ENCODE data around the gene TTC38.

Gene TTC38

GRCh38 chr22:46267431-46268279, at the start of gene TTC38:
Gene TTC38, plus strand, starts transcription at chr22:46268008. Its CDS starts 32 bp downstream, at chr22:46268040.
- Histone ChIP-seq H3K4me1 (ENCODE audit: control insufficient read depth, low read depth, low read length) (no peaks in the 10 kb centered on the region), H3K27ac (ENCODE audit: low read length) (no peak within 1 kb of the TSS), H3K9me3 (ENCODE audit: control insufficient read depth, low read depth, low read length) (no peaks in the 10 kb centered on the region), H3K27me3 (ENCODE audit: control insufficient read depth, insufficient read depth, low read length) (peaks cover 31% of the 10 kb centered on the region), H3K9ac (ENCODE audit: low read length) (peak within 1 kb of the TSS; percentile 59), H3K36me3 (ENCODE audit: control insufficient read depth, low read depth, low read length) (peaks cover 4% of the 10 kb centered on the region), H3K4me3 (ENCODE audit: low read length) (peak within 1 kb of the TSS; percentile 75)

- no peaks in the 10 kb centered on the region for H3K9me3 ChIP-seq (ENCODE audit: control insufficient read depth, low read depth, low read length)
- no peak overlapping the region for H3K4me3 ChIP-seq (ENCODE audit: low read length)
- no peaks in the 10 kb centered on the region for H3K4me1 ChIP-seq (ENCODE audit: control insufficient read depth, low read depth, low read length)
- no peak overlapping the region for H3K9ac ChIP-seq (ENCODE audit: low read length)
- no peaks in the 10 kb centered on the region for H3K27me3 ChIP-seq (ENCODE audit: control insufficient read depth, insufficient read depth, low read length)
- H3K36me3 ChIP-seq (ENCODE audit: control insufficient read depth, low read depth, low read length) = no peaks in the 10 kb centered on the region
- no peak overlapping the region for H3K27ac ChIP-seq (ENCODE audit: low read length)
These were observed 48.2 kb upstream of the TTC38 start for GRCh38 chr22:46219636-46220035.

- H3K9ac ChIP-seq (ENCODE audit: low read length) = no peak overlapping the region
- H3K4me3 ChIP-seq (ENCODE audit: low read length) = no peak overlapping the region
- H3K27ac ChIP-seq (ENCODE audit: low read length) = no peak overlapping the region
- H3K36me3 ChIP-seq (ENCODE audit: control insufficient read depth, low read depth, low read length) = no peaks in the 10 kb centered on the region
- no peaks in the 10 kb centered on the region for H3K9me3 ChIP-seq (ENCODE audit: control insufficient read depth, low read depth, low read length)
- H3K27me3 ChIP-seq (ENCODE audit: control insufficient read depth, insufficient read depth, low read length) = no peaks in the 10 kb centered on the region
- no peaks in the 10 kb centered on the region for H3K4me1 ChIP-seq (ENCODE audit: control insufficient read depth, low read depth, low read length)
These were observed 46.9 kb upstream of the TTC38 start for GRCh38 chr22:46220921-46221320.

- Histone ChIP-seq H3K36me3 (ENCODE audit: control insufficient read depth, low read depth, low read length) (no peaks in the 10 kb centered on the region), H3K27me3 (ENCODE audit: control insufficient read depth, insufficient read depth, low read length) (no peaks in the 10 kb centered on the region), H3K4me1 (ENCODE audit: control insufficient read depth, low read depth, low read length) (no peaks in the 10 kb centered on the region), H3K9ac (ENCODE audit: low read length) (no peak overlapping the region), H3K27ac (ENCODE audit: low read length) (no peak overlapping the region), H3K9me3 (ENCODE audit: control insufficient read depth, low read depth, low read length) (no peaks in the 10 kb centered on the region), H3K4me3 (ENCODE audit: low read length) (no peak overlapping the region)
These were observed 43.5 kb upstream of the TTC38 start for GRCh38 chr22:46224044-46224897.

GRCh38 chr22:46224898-46225290, 42.9 kb upstream of the TTC38 start:
- no peak overlapping the region for H3K4me3 ChIP-seq (ENCODE audit: low read length)
- H3K36me3 ChIP-seq (ENCODE audit: control insufficient read depth, low read depth, low read length) = no peaks in the 10 kb centered on the region
- no peak overlapping the region for H3K9ac ChIP-seq (ENCODE audit: low read length)

GRCh38 chr22:46225631-46226030, 42.2 kb upstream of the TTC38 start:
- Histone ChIP-seq H3K36me3 (ENCODE audit: control insufficient read depth, low read depth, low read length) (no peaks in the 10 kb centered on the region), H3K27me3 (ENCODE audit: control insufficient read depth, insufficient read depth, low read length) (no peaks in the 10 kb centered on the region), H3K9me3 (ENCODE audit: control insufficient read depth, low read depth, low read length) (no peaks in the 10 kb centered on the region), H3K4me1 (ENCODE audit: control insufficient read depth, low read depth, low read length) (no peaks in the 10 kb centered on the region), H3K4me3 (ENCODE audit: low read length) (no peak overlapping the region), H3K9ac (ENCODE audit: low read length) (no peak overlapping the region), H3K27ac (ENCODE audit: low read length) (no peak overlapping the region)

More at GRCh38 chr22:46224898-46225290, 42.9 kb upstream of the TTC38 start:
- no peaks in the 10 kb centered on the region for H3K9me3 ChIP-seq (ENCODE audit: control insufficient read depth, low read depth, low read length)
- no peaks in the 10 kb centered on the region for H3K4me1 ChIP-seq (ENCODE audit: control insufficient read depth, low read depth, low read length)
- no peaks in the 10 kb centered on the region for H3K27me3 ChIP-seq (ENCODE audit: control insufficient read depth, insufficient read depth, low read length)
- no peak overlapping the region for H3K27ac ChIP-seq (ENCODE audit: low read length)

- H3K36me3 ChIP-seq (ENCODE audit: control insufficient read depth, low read depth, low read length) = no peaks in the 10 kb centered on the region
- no peaks in the 10 kb centered on the region for H3K9me3 ChIP-seq (ENCODE audit: control insufficient read depth, low read depth, low read length)
- no peak overlapping the region for H3K27ac ChIP-seq (ENCODE audit: low read length)
- no peaks in the 10 kb centered on the region for H3K4me1 ChIP-seq (ENCODE audit: control insufficient read depth, low read depth, low read length)
- no peaks in the 10 kb centered on the region for H3K27me3 ChIP-seq (ENCODE audit: control insufficient read depth, insufficient read depth, low read length)
- no peak overlapping the region for H3K4me3 ChIP-seq (ENCODE audit: low read length)
- no peak overlapping the region for H3K9ac ChIP-seq (ENCODE audit: low read length)
These were observed 41.2 kb upstream of the TTC38 start for GRCh38 chr22:46226577-46226976.

GRCh38 chr22:46229701-46230100, 38.1 kb upstream of the TTC38 start:
- Histone ChIP-seq H3K9me3 (ENCODE audit: control insufficient read depth, low read depth, low read length) (no peaks in the 10 kb centered on the region), H3K36me3 (ENCODE audit: control insufficient read depth, low read depth, low read length) (no peaks in the 10 kb centered on the region), H3K4me1 (ENCODE audit: control insufficient read depth, low read depth, low read length) (no peaks in the 10 kb centered on the region), H3K27ac (ENCODE audit: low read length) (no peak overlapping the region), H3K4me3 (ENCODE audit: low read length) (no peak overlapping the region), H3K27me3 (ENCODE audit: control insufficient read depth, insufficient read depth, low read length) (no peaks in the 10 kb centered on the region), H3K9ac (ENCODE audit: low read length) (no peak overlapping the region)

- H3K4me3 ChIP-seq (ENCODE audit: low read length) = no peak overlapping the region
- no peak overlapping the region for H3K9ac ChIP-seq (ENCODE audit: low read length)
- no peaks in the 10 kb centered on the region for H3K36me3 ChIP-seq (ENCODE audit: control insufficient read depth, low read depth, low read length)
- no peaks in the 10 kb centered on the region for H3K27me3 ChIP-seq (ENCODE audit: control insufficient read depth, insufficient read depth, low read length)
- no peak overlapping the region for H3K27ac ChIP-seq (ENCODE audit: low read length)
- H3K4me1 ChIP-seq (ENCODE audit: control insufficient read depth, low read depth, low read length) = no peaks in the 10 kb centered on the region
- H3K9me3 ChIP-seq (ENCODE audit: control insufficient read depth, low read depth, low read length) = no peaks in the 10 kb centered on the region
These were observed 37.4 kb upstream of the TTC38 start for GRCh38 chr22:46230262-46230901.

GRCh38 chr22:46233231-46233630, 34.6 kb upstream of the TTC38 start:
- Histone ChIP-seq H3K4me3 (ENCODE audit: low read length) (no peak overlapping the region), H3K9me3 (ENCODE audit: control insufficient read depth, low read depth, low read length) (no peaks in the 10 kb centered on the region), H3K36me3 (ENCODE audit: control insufficient read depth, low read depth, low read length) (no peaks in the 10 kb centered on the region), H3K27me3 (ENCODE audit: control insufficient read depth, insufficient read depth, low read length) (no peaks in the 10 kb centered on the region), H3K4me1 (ENCODE audit: control insufficient read depth, low read depth, low read length) (no peaks in the 10 kb centered on the region), H3K27ac (ENCODE audit: low read length) (no peak overlapping the region), H3K9ac (ENCODE audit: low read length) (no peak overlapping the region)

GRCh38 chr22:46234969-46235368, 32.8 kb upstream of the TTC38 start:
- H3K4me1 ChIP-seq (ENCODE audit: control insufficient read depth, low read depth, low read length) = no peaks in the 10 kb centered on the region
- H3K27me3 ChIP-seq (ENCODE audit: control insufficient read depth, insufficient read depth, low read length) = no peaks in the 10 kb centered on the region
- no peaks in the 10 kb centered on the region for H3K9me3 ChIP-seq (ENCODE audit: control insufficient read depth, low read depth, low read length)
- no peaks in the 10 kb centered on the region for H3K36me3 ChIP-seq (ENCODE audit: control insufficient read depth, low read depth, low read length)
- H3K27ac ChIP-seq (ENCODE audit: low read length) = no peak overlapping the region
- no peak overlapping the region for H3K9ac ChIP-seq (ENCODE audit: low read length)
- H3K4me3 ChIP-seq (ENCODE audit: low read length) = no peak overlapping the region

Measured in iPS-18a (cell line).